Measurements from ENCODE around the gene ARNT2.

- TF ChIP-seq CTCF (IDR thresholded peaks at IDR 0.05) (no peak), USF1 (IDR thresholded peaks at IDR 0.05; ENCODE audit: borderline replicate concordance, low read depth) (no peak), USF2 (IDR thresholded peaks at IDR 0.05; ENCODE audit: borderline replicate concordance, low read depth, low read length) (no peak), REST (IDR thresholded peaks at IDR 0.05; ENCODE audit: low read depth, low read length) (no peak), GABPA (IDR thresholded peaks at IDR 0.05; ENCODE audit: low read depth) (no peak), MXI1 (IDR thresholded peaks at IDR 0.05; ENCODE audit: low read depth, low read length) (no peak), YY1 (IDR thresholded peaks at IDR 0.05; ENCODE audit: low read depth) (no peak), CHD2 (IDR thresholded peaks at IDR 0.05; ENCODE audit: low read length, partially characterized antibody) (no peak), FOSL2 (IDR thresholded peaks at IDR 0.05; ENCODE audit: borderline replicate concordance, low read depth) (no peak), ZBTB33 (IDR thresholded peaks at IDR 0.05; ENCODE audit: borderline replicate concordance, low read depth) (no peak), MAX (IDR thresholded peaks at IDR 0.05; ENCODE audit: low read depth) (no peak), JUND (IDR thresholded peaks at IDR 0.05) (no peak), EZH2phosphoT487 (IDR thresholded peaks at IDR 0.05; ENCODE audit: borderline replicate concordance, low read depth) (no peak), SMC3 (IDR thresholded peaks at IDR 0.05; ENCODE audit: low read depth, low read length) (no peak)
These were observed 36.9 kb downstream of the ARNT2 start for GRCh38 chr15:80441041-80441440.
